HG03025 (cell line): ENCODE results near the gene LRRC8D.

Experiments used
- ATAC-seq: cut with Tn5 transposase; IDR thresholded peaks from one replicate; pipeline ENCODE4 v1.9.1; 2021; ENCODE audit warnings: mild to moderate bottlenecking, moderate library complexity; ENCODE audit not compliant: unreplicated experiment, low FRiP score

LRRC8D gene

GRCh38 chr1:89865498-89866382 is 44.9 kb downstream of the LRRC8D start:
- no peak for ATAC-seq

GRCh38 chr1:89866568-89866967 is 45.7 kb downstream of the LRRC8D start:
- no peak for ATAC-seq

DNA sequence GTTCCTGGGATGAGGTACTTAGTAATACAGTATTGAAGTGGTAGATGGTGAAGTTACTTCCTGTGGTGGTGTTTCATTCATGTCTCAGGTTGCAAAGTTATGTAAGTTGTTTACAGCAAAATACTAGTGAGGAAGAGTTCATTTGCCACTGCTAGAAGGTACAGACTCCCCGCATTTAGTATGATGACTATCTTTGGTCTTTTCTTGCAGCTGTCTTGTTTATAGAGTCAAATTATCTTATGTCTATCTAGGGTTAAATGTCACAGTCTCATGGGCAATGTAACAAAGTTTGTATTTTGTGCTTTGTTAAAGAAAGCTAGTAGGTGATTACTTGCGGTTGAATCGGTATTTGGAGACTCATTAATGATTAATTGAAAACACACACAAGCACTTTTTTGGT is 50.2 kb downstream of the LRRC8D start:
- no peak for ATAC-seq

- ATAC-seq, result no peak
These were observed 51.1 kb downstream of the LRRC8D start for GRCh38 chr1:89871768-89872473.

DNA sequence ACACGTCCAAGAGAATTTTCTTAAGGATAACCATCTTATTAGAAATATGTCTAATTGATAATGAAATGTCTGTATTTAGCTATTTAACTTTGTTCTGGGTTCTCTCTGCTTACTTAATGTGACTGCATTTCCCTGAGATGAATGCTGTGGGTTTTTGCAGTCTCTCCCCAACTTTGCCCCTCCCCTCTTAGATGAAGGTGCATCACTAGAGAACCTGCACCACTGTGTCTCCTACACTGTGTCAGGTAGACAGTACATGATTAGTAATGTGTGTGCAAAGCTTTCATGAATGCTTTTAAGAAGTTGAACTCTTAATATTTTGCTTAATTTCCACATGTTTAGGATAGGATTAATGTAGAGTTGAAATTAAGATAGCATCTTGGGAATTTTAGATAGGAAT is 51.7 kb downstream of the LRRC8D start:
- ATAC-seq, result no peak

GRCh38 chr1:89873288-89873687 is 52.5 kb downstream of the LRRC8D start:
- no peak for ATAC-seq

DNA sequence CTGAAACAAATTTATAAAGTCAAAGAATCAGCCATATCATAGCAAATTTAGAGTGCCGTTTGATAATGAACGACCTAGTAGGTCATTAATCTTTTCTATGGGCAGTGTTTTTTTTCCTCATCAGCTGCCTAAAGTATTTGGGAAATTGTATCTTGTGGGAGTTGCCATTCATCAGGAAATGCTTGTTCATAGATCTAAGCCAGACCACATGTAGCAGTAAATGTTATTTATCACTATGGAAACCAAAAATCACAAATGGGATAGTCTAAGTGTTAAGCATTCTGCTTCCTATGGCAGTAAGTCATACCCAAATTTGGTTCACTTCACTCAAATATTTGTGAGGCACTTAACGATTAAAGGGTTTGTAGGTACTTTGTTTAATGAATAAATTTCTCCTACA is 52.9 kb downstream of the LRRC8D start:
- no peak for ATAC-seq

- no peak for ATAC-seq
These were observed 55.6 kb downstream of the LRRC8D start for GRCh38 chr1:89876463-89876862.

DNA sequence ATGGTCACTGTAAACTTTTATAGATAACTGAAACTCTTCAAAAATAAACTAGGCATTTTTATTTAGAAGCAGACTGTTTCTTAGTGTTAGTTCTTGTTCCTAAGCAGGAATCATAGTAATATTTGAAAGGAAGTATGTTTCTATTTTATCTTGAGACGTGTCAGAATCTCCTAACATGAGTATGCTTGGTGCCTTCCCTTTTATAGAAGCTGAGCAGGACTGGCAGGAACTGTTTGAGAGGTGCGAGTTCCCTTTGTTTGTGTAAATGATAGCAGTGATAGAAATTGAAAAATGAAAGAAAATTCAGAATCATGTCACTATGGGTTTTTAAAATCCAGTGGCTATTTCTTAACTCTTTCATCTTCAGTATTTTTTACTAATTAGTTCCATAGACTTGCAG is 56.9 kb downstream of the LRRC8D start:
- ATAC-seq, result no peak

DNA sequence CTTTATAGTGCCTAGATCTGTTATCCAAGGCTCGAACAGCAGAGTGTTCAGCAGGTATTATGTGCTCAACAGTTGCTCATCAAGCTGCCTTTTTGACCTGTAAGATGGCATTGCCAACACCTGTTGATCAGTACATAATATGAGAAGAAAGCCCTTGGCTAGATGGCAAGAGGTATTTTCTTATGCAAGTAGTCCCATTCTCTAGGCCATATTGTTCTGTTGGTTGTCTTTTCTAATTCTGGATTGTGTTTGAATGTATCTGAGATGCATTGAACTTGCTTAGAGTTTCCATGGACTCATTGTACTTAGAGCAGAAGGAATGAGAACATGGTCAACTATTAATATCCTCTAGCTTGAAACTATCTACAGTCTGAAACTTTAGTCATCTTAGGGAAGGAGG is 57.4 kb downstream of the LRRC8D start:
- ATAC-seq, result no peak

GRCh38 chr1:89880679-89881078 is 59.8 kb downstream of the LRRC8D start:
- no peak for ATAC-seq

DNA sequence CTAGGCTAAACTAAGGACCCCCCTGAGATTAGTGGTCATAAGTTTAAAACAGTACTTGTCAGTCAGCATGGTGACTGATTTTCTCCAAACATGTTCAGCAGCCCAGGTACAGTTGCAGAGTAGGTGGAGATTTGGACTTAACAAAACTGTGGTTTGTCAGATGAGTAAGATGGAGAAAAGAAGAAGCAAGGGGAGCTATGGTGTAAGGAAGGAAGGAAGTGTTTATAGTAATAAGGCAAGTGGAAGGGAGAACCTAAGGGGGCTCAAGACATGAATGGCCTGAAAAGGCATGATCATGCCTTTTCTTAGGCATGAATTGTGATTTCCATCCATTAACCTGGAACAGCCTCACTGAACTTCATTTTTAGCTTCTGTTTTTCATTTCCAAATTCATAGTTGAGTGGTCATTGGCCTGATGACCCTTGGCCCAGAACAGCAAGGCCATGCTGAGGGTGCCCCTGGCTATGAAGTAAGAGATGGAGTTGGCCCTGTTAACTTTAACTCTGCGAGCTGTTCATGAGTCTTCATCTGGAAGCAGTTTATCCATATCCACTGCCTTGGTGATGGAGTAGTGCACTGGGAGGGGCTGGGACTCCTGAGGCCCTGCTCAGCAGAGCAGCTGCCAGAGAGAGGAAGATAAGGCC is 60.7 kb downstream of the LRRC8D start:
- no peak for ATAC-seq

GRCh38 chr1:89882348-89883029 is 61.7 kb downstream of the LRRC8D start:
- no peak for ATAC-seq

DNA sequence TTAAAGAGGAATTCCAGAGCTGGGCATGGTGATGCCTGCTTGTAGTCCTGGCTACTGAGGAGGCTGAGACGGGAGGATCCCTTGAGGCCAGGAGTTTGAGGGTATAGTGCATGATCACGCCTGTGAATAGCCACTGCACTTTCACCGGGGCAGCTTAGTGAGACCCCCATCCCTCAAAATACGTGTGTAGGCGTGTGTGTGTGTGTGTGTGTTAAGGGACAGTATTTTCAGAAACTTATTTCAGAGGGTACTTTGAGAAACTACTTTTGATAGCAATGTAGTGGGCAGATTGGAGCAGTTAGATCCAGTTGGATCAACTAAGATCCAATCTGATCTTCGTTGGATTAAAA is 62.2 kb downstream of the LRRC8D start:
- ATAC-seq, result no peak

DNA sequence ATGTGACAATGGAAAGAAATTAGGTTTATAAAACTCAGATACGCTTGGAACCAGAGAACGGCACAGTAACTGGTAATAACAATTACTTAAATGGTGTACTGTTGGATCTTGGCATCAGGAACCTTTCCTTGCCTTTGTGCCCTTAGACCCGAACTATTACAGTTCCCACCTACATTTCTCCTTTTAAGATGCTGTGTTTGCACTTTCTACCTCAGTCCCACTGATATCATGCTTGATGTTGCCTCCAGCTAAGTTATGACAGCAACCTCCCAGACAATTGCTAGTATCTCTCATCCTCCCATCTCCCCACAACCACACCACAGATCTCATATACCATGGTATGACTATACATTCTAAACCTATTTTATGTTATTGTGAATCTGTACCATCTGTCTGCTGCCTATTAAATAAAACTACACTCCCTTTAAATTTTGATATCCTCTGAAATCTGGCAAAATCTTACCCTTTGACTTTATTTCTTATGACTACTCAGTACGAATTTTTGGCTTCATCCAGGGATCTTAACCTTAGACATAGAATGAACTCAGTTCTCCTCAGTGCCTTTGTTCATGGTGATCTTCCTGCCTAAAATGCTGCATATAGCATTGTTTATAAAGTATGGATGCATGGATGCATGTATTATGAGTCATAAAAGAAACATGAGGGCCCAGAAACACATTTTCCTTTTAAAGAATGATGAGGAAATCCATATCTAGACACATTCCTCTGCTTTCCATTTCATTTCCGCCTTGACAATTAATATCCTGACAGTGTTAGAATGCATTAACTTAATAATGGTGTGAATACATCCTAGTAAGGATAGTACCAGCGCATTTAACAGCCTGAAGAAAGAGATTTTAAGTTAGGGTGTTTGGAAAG is 64.1 kb downstream of the LRRC8D start:
- no peak for ATAC-seq

DNA sequence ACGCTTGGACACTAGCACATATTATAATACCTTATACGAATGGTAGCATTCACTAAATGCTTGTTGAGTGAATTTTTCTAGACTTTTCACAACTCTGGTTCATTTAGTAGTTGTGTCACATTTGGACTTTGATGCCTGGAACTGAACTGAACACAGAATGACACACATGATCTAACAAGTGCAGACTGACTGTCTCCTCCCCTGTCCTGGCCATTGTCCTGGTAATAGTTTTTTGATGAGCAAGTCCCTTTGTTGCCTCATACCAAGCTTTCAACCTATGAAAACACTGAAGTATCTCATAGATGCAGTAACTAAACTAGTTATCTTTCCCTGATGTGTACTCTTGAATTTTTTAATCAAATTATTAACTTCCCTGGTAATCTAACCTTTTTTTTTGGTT is 66.4 kb downstream of the LRRC8D start:
- ATAC-seq, result no peak

- no peak for ATAC-seq
These were observed 66.9 kb downstream of the LRRC8D start for GRCh38 chr1:89887713-89888112.

- no peak for ATAC-seq
These were observed 67.9 kb downstream of the LRRC8D start for GRCh38 chr1:89888480-89889322.

DNA sequence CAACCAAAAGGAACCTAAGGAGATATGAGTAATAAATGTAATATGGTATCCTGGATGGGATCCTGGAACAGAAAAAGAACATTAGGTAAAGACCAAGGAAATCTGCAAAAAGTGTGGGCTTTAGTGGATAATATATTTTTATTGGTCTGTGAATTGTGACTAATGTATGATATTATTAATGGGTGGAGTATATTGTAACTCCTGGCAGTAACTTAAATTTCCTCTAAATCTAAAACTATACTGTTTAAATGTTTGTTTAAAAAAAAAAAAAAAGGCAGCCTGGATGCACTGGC is 68.4 kb downstream of the LRRC8D start:
- no peak for ATAC-seq
